Measurements from ENCODE around the gene FOXQ1.
"Not testable (repeated sequence)": the region's sequence is repeated elsewhere in the genome, so short reads cannot be mapped to it uniquely, and the experiment has no call there.

The FOXQ1 gene

DNA sequence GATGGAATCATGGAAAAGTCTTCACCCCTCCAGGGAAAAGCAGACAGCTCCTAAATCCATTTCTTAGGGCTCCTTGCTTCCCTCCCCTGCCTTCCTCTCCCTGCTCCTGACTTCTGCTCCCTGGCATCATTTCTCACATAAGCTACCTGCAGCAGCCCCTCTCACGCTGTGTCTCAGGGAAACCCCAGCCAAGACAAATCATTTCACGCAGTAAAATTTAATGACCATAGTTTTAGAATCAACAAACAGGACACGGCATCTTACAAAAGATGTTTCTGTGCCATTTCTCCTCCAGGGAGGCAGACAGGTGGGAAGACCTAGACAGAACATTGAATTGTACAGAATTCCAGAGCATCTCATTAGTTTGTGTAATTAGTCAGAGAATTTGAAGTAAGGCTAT lies 16.5 kb upstream of the FOXQ1 start:
- no peak for DNase-seq

DNA sequence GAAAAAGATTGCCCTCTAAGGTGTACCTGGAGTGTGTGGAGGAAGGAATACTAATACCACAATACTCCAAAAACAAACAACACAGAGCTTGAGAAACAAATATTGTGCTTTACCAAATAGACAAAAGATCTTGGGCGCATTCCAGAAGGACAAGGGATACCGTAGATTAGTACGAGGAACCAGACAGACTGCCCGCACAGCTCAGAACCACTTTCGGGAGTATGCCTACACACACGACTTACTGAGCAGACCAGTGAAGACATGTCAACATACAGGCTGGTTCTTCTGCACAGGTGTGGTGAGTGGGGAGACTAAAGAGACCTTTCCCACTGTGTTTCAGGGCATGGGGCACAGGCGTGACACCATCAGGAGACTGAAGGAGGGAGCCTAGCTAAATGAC lies 15.8 kb upstream of the FOXQ1 start:
- no peak for DNase-seq

DNA sequence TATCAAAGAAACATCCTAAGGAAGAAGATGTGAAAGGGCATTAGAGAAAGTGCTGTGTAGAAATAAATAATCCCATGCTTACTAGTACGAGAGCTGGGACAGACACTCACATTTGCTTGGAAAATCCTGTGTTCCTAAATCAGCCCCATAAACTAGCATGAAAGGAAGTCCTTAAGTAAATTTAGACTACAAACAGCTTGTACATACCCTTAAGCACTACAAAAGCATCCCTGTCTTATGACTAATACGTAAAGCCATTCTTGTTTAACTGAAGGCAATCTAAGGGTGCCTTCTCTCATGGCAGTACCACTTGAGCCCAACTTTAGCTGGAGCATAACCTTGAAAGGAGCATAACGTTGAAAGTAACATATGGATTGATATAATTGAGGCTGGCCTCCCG lies 15.4 kb upstream of the FOXQ1 start:
- DNase-seq = no peak

DNA sequence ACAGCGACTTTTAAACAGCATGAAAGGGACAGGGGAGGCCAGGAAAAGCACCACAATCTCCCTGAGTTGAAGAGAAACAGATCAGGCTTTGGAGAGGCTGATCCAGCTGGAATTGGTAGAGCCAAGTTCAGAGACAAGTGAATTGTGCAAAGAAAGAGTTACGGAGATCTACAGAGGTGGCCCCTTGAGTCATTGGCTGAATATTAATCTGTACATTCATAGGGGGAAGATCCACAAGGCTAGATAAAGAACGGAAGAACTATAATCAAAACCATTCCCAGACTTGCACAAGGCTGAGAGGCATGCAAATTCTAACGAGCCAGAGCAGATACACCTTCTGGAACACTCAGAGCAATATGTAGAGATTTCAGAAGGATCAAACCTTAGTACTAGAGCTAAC lies 14.2 kb upstream of the FOXQ1 start:
- no peak for DNase-seq

DNA sequence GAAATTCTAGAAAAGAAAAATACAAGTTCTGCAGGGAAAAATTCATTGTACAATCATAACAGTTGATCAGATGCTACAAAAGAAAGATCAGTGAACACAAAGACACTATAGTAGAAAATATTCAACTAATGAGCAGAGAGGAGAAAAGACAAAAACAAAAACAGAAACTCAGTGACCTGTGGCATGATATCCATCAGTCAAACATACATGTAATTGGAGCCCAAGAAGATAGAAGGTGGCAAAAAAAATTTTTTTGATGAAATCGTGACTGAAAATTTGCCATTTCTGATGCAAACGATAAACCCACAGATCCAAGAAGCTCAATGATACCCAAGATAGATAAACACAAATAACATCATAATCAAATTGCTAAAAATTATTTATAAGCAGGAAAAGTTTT lies 13.1 kb upstream of the FOXQ1 start:
- no peak for DNase-seq

DNA sequence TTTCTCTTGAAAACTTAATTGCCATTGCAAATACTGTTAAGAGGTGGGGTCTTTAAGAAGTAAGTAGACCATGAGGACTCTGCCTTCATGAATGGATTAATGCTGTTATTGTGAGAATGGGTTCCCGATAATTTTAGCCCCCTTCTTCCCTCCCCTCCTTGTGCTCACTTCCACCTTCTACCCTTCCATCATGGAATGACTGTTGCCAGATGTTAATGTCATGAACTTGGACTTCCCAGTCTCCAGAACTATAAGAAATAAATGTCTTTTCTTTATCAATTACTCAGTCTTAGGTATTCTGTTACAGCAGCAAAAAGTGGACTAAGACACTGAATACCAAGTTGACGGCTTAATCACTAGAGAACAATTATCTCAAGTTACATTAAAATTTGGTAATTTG lies 5.8 kb upstream of the FOXQ1 start:
- DNase-seq = no peak

DNA sequence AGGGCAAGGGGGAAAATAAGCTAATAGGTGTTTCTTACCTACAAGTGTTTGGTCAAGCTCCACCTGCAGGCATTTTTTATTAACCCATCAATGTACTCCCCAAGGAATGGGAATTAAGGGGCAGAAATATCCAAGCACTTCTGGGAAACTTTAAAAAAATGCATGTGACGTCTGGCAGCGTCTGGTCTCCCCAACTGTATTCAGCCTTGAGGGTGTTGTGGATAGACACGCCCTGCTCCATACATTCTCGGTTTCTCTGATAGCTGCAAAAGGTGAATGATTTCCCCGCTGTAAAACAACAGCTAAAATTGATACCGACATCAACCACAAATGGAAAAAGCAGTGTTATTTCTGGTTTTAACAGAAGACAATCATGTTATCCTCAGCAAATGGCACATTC lies 2.5 kb upstream of the FOXQ1 start:
- DNase-seq = no peak

DNA sequence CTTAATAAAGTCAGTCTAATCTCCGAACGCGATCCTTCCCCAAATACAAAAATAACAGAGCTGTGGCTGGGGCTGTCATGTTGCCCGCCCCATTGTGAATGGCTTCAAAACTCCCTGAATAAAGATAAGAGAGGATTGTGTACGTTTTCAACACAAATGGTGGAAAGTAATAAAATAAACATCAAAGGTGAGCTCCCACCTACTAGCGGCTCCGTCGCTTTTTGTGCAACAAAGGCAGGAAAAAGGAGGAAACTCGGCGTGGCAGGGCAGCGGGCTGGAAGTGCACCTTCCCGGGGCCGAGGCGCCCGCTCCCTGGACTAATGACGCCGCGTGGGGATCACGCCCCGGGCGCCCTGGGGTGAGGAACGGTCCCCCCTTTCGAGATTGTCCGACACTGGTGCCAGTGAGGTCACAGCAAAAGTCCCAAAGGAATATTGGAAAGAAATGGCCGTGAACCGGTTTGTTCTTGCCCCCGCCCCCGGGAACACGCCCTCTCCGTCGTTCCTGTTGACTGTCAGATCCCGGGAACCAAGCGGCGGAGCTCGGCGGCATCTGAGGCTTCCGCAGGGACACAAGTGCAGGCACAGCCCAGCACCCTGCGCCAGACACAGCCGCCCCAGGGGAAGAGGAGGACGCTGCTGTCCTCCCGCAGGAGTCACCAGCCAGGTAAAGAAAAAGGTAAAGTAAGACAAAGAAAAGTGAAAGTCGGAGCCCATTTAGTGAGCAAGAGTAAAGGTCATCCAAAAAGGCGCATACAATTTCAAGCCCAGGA lies 1.1 kb upstream of the FOXQ1 start:
- no peak for DNase-seq

DNA sequence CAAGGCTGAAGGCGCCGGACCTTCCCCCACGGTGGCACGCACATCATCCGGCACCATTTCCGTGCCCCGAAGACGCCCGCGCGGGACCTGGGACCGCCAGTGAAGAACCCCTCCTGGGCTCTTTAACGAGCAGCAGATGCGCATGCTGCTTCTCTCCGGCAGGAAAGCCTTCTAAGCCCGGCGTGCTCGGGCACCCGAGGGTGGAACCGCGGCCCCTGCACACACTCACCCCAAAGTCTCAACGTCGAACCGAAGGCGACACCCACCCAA lies 240 bp downstream of the FOXQ1 start:
- DNase-seq = no peak

DNA sequence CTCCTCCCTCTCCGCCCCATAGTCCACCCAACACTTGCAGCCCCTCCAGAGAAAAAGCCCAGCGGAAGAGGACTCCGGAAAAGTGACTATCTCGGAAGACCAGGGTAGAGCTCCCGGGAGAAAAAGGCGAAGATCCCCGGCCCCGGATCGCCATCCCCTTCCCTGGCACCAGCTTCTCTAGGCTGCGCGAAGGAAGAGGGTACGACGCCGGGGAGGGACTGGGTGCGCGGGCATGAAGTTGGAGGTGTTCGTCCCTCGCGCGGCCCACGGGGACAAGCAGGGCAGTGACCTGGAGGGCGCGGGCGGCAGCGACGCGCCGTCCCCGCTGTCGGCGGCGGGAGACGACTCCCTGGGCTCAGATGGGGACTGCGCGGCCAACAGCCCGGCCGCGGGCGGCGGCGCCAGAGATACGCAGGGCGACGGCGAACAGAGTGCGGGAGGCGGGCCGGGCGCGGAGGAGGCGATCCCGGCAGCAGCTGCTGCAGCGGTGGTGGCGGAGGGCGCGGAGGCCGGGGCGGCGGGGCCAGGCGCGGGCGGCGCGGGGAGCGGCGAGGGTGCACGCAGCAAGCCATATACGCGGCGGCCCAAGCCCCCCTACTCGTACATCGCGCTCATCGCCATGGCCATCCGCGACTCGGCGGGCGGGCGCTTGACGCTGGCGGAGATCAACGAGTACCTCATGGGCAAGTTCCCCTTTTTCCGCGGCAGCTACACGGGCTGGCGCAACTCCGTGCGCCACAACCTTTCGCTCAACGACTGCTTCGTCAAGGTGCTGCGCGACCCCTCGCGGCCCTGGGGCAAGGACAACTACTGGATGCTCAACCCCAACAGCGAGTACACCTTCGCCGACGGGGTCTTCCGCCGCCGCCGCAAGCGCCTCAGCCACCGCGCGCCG lies 822 bp downstream of the FOXQ1 start:
- no peak for DNase-seq

DNA sequence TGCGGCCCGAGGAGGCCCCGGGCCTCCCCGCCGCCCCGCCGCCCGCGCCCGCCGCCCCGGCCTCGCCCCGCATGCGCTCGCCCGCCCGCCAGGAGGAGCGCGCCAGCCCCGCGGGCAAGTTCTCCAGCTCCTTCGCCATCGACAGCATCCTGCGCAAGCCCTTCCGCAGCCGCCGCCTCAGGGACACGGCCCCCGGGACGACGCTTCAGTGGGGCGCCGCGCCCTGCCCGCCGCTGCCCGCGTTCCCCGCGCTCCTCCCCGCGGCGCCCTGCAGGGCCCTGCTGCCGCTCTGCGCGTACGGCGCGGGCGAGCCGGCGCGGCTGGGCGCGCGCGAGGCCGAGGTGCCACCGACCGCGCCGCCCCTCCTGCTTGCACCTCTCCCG lies 1.5 kb downstream of the FOXQ1 start:
- no peak for DNase-seq

DNA sequence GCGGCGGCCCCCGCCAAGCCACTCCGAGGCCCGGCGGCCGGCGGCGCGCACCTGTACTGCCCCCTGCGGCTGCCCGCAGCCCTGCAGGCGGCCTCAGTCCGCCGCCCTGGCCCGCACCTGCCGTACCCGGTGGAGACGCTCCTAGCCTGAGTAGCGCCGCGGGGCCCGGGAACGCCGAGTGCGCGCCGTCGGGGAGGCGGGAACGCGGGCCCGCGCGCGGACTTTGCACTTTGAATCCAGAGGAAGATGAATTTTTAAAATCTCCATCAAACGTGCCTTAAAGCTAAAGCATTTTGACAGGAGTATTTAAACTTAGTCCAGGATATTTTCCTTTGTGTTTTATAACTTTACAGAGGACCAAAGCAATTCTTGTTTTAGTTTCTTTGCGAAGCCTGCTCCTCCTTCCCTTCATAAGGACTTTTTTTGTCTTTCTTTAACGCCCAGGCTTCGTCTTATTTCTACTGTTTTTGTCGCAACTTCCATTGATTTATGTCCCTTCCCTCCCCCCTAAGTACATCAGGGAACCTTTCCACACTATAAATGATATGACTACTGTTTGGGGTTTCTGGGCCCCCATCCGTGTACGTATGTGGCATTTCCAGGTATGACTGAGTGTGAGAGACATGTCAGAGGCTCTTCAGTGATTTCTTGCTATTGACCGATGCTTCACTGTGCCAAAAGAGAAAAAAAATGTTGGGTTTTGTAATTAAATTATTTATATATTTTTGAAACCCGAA lies 2.0 kb downstream of the FOXQ1 start:
- no peak for DNase-seq

DNA sequence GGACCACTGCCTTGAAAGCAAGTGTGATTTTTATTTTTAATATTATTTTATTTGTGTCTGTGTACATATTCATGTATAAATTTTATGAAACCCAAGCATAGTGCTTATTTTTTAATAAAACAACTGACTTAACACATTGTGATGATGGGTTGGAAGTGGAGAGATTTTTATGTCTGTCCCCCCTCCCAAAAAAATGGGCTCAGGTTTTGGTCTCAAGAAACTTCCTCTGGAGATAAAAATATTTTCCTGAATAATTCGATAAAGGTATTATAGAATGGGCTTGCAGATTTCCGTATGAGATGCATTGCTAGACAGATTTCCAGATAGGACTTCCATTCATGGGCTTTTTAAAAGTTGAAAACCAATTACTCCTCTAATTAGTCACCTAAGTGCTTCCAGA lies 2.7 kb downstream of the FOXQ1 start:
- DNase-seq = no peak

DNA sequence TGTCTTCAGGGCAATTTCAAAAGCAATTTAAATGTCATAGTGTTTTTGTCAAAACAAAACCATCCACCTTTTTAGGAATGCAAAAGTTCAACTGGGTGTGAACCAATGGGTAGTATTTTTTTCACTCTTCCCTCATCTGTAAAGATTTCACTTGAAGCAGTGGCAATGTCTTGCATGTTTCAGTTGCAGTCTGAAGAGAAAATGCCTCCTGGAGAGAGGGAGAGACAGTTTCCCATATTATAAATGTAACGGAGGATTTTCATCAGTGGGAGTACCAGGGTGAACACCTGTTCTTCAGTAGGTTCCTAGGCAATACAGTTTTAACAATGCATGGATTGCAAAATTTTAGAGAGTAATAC lies 3.3 kb downstream of the FOXQ1 start:
- DNase-seq = no peak

DNA sequence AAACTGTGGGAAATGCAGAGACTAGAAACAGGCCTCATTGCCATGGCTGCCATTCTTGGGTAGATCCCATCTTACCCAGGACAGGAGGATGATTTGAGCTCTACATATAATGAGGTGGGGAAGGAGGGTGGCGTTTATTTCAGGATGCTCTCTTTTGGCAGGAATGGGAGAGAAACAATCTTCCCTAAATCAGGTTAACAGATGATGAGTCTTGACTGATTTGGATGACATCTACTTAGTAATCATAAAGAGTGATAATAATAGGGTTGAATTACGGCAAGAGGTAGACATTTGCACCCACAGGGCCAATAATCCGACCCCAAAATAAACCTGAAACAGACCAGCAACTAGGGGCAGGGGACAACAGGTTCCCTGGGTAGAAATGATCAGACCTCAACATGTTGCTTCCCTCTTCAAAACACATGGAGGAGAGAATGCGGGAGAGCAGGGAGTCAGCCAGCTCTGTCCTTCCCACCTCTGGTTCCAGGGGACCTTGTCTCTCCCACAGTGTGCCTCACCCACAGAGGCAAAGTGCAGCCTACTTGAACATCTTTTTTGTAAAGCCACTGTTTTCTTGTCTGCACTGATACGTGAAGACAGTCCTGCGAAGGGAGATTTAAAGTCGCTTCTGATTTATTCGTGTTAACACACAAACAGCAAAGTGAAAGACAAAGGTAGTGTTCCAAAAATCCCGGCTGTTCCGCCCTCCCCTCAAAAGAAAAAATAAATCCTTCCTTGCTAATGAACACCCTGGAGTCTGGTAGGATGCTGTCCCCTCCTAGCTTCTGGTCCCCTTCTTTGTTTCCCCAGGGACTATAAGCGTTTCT lies 3.9 kb downstream of the FOXQ1 start:
- DNase-seq = no peak

DNA sequence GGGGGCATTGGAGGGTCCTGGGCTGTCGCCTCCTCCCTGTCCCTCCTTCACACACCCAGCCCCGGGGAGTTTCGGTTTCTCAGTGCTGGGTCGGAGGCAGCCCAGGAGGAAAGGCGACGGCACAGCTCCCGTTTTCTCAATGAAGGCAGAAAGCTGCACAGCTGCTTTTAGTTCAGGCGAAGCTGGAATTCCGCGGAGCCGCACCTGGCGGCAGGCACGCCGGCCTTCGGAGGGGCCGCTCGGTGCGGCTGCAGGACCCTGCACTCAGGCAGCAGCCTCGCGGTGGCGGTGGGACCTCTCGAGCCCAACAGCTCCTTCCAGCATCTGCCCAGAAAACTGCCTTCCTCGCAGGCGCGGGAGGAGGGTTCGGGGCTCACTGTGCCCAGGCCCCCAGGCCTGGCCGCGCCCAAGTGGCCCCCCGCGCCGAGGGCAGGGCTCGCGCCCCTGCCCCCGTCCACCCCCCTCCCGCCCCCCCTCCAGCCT lies 4.6 kb downstream of the FOXQ1 start:
- DNase-seq = no peak

DNA sequence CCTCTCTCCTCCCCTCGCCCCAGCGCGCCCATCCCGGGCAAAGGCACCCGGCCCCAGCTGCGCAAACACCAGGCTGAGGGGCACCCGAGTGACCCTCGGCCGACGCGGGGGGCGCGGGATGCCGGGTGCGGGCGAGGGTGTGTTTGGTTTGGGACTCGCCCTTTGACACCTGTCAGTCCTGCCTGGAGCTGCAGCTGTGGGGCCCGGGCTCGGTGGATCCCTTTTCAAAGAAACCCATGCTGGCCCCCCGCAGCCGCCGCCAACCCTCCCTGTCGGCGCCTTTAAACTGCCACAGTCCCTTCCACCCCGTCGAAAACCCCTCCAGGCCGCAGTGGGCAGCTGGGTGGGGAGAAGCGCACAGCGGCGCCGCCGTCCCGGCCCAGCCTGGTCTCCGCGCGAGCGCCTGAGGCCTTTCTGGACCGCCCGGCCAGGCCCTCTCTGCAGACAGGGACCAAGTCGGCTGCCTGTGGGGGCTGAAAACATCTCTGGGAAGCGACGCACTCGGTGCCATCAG lies 5.5 kb downstream of the FOXQ1 start:
- DNase-seq = no peak

DNA sequence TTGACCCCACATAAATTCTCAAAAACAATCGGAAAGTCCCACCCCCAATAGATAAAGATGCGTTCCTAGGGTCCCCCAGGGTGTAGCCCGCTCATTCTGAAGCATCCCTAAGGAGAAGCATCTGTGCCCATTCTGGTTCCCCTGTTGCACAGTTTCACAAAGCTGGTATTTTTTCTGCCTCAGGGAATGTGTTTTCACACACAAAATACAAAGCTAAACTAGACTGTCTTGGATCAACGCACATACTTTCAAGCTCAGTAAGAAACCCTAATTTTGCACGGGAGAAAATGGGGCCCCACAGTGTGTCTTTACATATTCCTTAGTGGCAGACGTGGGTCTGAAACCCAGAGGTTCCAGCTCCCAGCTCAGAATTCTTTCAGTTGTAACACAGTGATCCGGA lies 6.1 kb downstream of the FOXQ1 start:
- DNase-seq = no peak

DNA sequence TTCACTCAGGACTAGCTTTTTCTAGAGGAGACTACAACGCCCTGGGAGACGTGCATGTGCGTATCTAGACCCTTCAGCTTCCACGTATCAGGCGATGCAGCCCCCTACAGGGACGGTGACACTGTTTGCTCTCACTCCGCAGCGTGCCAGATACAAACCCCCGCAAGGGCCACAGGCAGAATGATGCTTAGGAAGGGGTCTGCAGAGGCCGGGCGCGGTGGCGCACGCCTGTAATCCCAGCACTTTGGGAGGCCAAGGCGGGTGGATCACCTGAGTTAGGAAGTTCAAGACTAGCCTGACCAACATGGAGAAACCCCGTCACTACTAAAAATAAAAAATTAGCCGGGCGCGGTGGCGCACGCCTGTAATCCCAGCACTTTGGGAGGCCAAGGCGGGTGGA lies 6.7 kb downstream of the FOXQ1 start:
- not testable (repeated sequence) for DNase-seq

DNA sequence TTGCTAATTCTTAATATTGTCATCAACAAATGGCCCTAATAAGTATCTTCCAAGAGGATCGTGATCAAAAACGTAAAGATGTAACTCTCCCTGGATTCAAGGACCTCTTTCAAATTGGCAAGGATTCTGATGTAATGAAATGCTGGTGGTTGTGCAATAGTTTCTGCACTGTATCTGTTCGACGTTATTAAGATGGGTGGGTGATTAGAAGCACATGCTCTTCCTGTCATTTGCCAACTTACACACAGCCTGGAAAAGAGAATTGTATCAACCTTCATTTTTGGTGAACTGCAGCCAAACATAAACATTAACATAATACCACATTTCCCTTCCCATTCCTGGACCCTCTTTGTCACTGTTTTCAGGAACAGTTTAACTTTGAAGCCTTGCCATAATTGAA lies 9.8 kb downstream of the FOXQ1 start:
- DNase-seq = no peak

DNA sequence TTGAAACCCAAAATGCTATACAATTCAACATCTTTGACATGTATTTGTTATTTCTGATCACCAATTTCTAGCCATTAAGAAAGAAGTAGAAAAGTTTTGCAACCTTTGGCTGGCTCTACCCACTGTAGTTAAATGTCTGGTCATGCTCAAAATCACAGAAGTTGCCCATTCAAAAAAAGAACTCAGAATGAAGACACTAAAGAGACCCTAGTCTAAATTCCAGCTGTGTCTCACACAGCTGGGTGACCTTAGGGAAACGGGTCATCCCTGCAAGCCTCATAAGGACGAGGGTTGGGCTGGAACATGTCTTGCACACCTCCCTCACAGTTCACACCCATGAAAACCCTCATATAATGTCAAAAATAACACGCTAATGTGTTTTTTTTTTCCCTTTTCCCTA lies 10.3 kb downstream of the FOXQ1 start:
- no peak for DNase-seq

DNA sequence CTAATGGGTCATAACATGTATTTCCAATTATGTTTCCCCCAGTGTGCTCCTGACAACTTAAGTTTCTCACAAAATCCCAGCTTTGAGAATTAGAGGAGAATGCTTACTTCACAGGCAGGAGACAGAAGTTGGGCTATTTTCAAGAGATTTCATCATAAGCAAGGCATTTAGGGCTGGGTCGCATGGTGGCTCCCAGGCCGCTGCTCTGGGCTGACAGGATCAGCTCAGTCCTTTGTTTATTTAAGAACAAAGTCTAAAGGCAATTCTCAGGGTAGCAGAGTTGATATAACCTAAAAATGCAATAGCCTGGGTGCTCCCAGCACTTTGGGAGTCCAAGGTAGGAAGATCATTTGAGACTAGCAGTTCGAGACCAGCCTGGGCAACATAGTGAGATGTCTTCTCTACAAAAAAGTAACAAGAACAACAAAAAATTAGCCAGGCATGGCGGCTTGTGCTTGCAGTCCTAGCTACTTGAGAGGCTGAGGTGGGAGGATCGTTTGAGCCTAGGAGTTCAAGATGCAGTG lies 10.9 kb downstream of the FOXQ1 start:
- no peak for DNase-seq

DNA sequence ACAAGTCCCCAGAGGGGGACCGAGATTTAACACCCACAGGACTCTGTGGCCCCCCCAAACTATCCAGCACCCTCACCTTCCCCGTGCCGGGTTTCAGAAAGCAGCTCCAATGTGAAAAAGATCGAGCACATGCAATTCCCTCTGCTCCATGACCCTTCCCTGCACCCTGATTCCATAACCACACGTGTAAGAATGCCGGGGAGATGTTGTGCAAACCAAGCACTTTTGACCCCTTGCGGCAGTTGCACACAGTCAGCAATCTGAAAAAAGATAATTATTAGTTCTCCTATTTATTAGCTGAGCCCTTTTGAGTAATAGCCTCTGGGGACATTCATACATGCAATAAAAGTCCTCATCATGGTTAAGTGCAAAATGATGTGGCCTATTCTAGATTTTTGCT lies 13.0 kb downstream of the FOXQ1 start:
- no peak for DNase-seq
